Retina (tissue), 1 donor: ENCODE measurements around the gene LRG1.
"Not testable (repeated sequence)": the region's sequence is repeated elsewhere in the genome, so short reads cannot be mapped to it uniquely, and the experiment has no call there.

Experiments
- DNase-seq: peaks from one replicate; pipeline ENCODE4 v3.0.0-alpha.2; 2016

The LRG1 gene

DNA sequence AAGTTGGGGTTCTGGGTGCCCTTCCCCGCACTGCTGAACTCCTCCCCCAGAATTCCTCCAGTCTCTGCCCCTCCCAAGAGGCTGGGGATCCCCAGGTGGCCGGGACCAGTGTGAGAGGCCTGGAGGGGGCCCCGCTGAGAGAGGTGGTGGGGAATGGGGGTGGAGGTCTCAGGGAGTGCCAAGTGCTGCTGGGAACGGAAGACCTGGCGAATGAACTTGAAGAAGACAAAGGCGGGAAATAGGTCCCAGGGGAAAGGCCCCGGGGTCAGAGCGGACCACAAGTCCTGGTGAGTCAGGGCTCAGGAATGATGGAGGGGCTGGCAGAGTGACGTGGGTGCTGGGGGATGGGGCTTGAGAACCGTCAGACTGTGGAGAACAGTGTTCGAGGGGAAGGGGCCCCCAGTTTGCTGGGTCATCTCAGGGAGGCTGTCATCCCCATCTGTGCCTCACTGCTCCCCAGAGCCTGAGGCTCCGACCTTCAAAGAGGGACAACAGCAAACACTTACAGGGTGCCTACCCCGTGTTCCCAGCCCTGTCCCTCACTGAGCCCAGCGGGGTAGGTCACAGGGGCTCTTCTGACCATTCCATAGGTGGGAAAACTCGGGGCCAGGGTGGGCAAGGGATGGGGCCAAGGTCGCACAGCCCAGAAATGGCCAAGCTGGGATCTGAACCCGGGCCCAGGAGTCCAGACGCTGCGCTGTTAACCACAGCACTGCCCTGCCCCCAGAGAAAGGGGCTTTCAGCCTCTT is 35.6 kb upstream of the LRG1 start:
- no peak for DNase-seq

DNA sequence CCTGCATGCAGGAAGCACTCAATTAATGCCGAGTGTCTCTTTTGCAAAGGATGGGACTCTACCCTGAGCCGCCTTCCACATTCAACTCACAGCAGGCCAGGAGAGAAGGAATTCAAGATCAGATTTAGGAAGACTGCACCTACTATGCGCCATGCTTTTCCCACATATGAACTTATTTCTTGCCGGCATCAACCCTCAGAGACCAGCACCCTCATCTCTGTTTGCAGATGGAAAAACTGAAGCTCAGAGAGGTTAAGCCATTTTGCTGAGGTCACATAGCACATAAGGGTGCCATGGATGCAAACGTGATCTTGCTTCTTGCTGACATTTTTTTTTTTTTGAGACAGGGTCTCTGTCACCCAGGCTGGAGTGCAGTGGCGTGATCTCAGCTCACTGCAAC is 33.8 kb upstream of the LRG1 start:
- DNase-seq = no peak

DNA sequence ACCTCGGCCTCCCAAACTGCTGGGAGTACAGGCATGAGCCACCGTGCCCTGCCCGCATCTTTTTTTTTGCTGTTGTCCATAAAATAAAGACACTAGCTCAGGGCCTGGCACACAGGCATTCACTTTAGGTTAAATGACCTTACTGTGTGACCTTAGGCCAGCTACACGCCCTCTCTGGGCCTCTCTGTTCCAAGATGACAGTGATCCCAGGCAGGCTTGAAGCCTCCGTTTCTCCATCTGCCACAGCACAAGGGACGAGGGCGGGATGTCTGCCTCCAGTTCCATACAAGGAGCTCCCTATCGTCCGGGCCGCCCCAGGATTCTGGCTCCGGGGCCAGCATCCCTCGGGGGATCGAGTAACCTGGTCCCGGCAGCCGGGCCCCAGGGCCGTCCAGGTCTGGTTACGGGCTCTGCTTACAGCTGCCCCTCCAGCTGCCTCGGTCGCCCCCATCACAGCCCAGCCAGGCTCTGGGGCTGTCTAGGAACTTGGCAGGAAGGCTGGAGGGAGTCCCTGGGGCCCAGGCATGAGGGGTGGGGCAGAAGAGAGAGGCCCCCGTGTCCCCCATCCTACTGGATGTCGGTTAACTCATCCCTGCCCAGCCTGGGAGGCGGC is 31.6 kb upstream of the LRG1 start:
- no peak for DNase-seq

DNA sequence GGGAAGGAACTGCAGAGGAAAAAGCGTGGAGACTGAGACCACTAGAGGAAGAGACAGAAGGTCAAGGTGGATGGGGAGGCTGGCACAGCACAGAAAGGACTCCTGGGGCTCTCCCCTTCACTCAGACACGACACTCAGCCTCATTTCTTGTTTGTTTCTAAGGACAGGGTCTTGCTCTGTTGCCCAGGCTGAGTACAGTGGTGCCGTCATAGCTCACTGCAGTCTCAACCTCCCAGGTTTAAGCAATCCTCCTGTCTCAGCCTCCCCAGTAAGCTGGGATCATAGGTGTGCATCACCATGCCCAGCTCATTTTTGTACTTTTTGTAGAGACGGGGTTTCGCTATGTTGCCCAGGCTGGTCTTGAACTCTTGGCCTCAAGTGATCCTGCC is 31.1 kb upstream of the LRG1 start:
- no peak for DNase-seq

DNA sequence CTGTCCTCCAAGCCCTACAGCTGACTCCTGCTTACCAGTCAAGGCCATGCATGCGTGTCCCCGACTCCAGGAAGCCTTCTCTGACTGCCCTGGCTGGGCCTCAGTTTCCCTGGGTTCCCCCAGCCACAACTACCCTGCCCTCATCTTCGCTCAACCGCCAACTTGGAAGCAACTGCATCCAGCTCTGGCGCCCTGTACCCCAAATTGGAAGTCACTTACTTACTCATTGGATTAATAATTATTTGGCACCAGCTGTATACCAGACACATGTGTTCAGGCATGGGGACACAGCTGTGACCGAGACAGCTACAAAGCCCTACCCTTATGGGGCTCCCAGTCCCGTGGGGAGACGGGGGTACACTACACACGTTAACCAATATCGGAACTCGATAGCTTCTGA is 30.6 kb upstream of the LRG1 start:
- no peak for DNase-seq

DNA sequence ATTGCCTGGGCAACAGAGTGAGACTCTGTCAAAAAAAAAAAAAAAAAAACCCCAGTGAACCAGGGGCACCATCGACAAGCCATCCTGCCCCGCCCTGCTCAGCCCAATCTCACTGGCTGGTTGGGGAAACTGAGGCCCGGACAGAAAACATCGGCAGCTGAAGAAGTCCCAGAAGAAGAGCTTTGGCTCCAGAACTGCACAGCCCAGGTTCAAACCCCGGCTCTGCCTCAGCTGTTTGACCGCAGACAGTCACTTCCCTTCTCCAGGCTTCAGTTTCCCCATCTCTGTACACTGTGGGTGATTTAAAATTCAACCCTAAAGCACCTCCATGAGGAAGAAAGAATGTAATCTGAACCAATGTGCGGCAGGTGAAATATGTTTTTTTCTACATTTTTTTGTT is 29.1 kb upstream of the LRG1 start:
- DNase-seq = no peak

DNA sequence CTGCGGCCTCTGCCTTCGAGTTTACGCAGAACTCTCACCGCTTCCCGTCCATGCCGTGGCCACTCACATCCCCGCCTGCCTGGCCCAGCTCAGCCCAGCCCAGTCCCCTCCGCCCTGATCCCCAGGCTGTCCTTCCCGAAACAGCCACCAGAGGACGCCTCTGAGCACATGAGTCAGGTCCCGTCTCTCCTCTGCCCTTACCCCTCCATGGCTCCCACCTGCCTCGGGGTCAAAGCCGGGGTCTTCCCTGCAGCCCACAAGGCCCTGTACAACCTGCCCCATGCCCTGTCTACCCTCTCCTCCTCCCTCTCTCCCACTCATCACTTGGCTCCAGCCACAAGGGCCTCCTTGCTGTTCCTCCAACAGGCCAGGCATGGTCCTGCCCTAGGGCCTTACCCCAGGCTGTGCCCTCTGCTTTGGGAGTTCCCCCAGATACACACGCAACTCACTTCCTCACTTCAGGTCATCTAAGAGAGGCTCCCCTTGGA is 27.8 kb upstream of the LRG1 start:
- peak; percentile 65 for DNase-seq

DNA sequence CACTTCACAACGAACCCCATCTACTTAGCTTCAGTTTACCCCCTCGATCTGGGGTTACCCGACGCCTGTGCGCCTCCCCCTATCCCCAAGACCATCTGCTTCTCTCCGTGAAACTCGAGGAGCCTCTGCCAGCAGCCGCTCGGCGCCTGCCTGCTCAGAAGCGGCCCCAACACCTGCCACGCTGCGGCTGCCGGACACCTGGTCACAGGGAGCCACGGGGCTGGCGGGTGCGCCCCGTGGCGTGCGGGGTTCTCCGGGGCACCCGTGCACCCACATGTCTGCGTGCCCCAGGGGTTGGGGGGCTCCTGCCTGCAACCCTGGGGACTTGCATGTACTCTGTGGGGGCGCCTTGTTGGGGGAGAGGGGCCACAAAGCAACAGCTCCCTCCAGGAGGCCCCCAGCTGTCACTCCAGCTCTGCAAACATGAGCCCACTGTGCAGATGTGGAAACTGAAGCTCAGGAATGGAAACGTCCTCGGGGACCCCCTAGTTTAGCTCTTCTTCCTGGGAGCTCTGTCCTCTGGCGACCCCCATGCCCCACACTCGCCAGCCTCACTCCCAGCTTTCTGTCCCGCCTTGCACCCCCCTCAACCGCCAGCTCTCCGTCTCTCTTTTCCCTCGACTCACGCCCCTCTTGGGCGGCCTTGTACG is 26.7 kb upstream of the LRG1 start:
- DNase-seq = no peak

DNA sequence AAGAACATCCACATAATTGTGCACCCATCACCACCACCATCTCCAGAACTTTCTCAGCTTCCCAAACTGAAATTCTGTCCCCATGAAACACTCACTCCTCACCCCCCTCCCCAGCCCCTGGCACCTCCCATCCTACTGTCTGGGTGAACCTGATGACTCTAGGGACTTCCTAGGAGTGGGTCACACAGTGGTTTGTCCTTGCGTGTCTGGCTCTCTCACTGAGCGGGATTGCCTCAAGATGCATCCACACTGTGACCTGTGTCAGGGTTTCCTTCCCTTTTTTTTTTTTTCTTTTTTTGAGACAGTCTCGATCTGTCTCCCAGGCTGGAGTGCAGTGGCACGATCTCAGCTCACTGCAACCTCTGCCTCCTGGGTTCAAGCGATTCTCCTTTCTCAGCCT is 23.7 kb upstream of the LRG1 start:
- not testable (repeated sequence) for DNase-seq

DNA sequence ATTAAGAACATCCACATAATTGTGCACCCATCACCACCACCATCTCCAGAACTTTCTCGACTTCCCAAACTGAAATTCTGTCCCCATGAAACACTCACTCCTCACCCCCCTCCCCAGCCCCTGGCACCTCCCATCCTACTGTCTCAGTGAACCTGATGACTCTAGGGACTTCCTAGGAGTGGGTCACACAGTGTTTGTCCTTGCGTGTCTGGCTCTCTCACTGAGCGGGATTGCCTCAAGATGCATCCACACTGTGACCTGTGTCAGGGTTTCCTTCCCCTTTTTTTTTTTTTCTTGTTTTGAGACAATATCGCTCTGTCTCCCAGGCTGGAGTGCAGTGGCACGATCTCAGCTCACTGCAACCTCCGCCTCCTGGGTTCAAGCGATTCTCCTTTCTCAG is 22.2 kb upstream of the LRG1 start:
- not testable (repeated sequence) for DNase-seq

DNA sequence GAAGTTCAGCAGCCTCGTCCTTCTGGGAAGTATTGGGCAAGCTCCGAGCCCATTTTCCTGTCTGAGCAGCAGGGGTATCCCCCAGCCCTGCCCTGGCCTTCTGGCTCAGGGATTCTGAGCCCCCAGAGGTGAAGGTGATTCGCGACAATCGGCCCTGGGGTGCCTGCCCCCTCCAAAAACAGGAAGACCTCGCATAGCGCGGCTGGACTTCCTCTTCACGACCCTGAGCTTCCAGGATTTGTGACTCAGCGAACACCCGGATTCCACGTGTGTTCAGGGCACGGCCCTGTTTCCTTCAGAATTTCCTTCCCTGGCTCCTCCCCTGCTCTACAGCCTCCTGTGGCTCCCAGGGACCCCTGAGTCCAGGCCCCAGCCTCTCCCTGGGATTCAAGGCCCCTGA is 19.7 kb upstream of the LRG1 start, which contains the start of gene SEMA6B:
Gene SEMA6B, minus strand, starts transcription at position 116 of the 400 bp plus-strand sequence. CDS start 1,227 bp downstream, outside the sequence.
- DNase-seq = no peak

DNA sequence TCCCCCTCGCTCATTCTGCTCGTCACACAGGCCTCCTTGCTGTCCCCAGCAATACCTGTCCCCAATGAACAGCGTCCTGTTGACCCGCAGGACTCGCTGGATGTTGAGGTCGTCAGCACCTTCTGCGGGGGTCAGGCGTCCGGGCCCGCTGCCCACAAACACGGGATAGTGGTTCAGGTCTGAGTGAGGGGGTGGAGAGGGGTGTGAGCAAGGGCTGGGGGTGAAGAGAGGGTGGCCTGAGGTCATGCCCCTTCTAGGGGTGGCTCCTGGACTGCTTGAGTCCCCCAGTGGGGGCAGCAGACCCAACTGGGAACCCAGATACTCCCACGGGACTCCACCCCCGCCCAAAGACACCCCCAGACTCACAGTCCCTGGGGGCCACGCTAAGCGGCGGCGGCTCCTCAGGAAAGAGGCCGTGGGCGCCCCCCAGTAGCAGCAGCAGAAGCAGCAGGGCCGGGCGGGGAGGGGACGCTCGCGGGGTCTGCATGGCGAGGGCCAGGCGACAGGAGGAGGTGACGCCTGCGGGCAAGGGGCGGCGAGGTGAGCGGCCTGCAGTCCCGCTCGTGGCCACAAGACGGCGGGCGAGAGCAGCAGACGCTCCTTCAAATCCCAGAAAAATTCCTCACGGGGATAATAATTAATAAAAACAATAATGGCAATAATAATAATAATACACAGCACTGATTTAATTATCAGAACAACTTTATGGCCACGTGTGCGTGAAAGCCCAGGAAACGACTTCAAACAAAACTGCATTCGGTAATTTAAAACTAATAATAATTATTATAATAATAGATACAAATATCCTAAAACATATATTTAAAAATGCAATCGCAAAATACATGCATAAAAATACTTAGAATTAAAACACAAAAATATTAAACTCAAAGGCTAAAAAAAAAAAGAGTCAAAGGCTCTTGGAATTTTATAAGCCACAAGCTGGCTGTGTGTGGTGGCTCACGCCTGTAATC is 18.4 kb upstream of the LRG1 start:
- DNase-seq = peak; percentile 86

DNA sequence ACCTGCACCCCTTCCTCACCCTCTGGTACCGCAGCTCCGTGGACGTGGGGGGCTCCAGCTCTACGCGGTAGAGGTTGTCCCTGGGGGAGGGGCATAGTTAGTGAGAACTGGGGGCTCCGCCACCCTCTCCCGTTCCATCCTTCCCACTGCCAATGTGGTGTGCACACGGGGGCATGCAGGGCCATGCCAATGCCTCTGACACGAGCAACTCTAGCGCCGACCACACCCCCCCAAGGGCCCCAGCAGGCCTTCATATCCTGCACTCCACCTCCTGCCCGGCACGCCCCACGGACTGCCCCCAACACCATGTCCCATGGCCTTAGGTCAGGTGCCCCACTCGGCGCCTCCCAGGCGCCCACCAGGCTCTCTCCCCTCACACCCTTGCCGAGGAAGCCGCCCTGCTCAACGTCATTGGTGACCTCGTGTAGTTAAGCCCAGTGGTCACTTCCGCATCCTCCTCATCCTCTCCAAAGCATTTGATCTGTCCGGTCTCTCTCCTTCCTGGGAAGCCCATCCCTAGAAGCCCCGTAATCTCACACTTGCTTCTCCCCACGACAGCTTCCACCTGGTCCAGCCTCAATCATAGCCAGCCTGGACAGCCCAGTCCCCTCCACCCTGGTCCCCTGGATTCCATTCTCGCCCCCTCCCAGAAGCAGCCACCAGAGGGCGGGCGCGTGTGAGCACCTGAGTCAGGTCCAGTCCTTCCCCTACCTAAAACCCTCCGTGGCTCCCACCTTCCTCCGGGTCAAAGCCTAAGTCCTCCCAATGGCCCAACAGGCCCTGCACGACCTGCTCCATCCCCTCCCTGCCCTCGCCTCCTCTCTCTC is 17.5 kb upstream of the LRG1 start:
- no peak for DNase-seq

DNA sequence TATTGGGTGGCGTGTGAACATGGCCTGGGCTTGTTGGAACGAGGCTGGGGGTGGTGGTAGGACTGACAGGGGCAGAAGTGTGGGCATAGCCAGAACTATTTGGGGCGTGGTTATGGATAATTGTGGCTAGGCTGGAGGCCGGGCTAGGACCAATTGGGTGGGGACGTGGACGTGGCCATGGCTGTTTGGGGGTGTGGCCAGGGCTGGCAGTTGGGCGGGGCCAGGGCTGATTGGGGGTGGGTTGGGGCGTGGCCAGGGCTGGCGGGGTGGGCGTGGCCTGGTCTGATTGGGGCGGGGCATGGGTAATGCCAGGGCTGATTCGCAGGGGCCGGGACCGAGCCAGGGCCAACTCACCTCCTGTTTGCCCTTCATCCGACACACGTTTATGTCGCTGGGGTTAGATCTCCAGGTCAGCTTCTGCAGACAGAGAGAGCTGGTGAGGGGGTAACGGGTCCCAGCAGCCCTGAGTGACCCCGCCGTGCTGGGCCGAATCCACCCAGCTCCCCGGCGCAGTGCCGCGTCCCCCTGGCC is 16.8 kb upstream of the LRG1 start:
- no peak for DNase-seq

DNA sequence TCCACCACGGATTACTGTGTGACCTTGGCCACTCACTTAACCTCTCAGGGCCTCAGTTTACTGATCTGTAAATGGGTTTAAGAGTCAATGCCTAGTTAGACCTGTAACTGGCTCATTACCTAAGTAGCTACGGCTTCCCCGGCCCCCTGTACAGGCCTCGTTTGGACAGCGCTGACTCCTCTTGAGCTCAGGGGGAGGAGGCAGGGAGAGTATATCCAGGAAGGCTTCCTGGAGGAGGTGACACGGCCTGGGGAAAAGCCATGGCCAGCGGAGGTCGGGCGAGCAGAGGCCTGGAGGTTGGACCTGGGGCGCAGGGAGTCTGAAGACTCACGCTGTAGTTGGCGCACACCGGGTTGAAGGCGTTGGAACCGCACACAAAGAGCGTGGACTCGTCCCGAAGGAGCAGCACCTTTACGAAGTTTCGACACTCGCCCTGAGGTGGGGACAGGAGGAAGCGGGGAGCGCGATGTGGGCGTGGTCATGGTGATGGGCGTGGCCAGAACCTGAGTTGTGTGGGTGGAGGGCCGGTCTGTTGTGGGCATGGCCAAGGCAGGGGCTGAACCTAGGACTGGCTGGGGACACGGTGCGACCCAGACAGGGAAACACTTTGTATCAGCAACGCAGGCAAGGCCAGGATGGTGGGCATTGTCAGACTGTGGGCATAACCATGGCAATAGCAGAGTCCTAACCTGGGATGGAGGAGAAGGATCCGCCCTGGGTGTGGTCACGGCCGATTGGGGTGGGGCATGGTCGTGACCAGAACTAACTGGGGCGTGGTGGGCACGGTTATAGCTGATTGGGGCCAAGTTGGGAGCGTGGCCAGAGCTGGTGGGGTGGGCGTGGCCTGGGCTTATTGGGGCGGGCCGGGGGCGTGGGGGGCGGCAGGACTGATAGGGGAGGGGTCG is 16.1 kb upstream of the LRG1 start:
- DNase-seq = no peak

DNA sequence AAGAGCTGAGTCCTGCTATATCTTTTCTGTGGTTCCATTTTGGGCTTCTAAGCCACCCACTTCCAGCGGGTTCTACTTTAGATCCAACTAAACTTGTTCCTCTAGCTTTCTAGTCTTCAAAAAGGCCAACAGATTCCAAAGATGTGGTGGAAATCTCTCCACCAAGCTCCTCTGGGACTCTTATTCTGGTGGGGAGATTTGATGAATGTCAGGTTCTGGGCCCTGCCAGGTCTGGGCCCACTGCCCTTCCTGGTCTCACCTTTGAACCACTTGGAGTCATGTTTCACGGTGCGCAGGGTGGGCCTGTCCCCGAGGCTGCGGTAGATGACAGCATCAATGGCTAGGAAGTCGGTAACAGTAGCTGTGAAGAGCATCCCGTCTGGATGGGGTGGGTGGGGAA is 14.9 kb upstream of the LRG1 start:
- no peak for DNase-seq

DNA sequence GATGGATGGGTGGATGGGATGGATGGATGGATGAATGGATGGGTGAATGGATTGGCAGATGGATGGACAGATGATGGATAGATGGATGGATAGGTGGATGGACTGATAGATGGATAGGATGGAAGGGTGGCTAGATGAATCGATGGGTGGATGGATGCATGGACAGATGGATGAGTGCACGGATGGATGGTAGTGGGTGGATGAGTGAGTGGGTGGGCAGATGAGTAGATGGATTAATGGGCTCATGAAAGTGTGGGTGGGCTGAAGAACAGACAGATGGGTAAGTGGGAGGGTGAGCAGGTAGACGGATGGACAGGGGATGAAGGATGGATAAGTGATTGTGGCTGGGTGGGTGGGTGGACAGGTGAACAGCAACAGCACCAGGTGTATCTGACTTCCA is 13.9 kb upstream of the LRG1 start:
- DNase-seq = no peak

DNA sequence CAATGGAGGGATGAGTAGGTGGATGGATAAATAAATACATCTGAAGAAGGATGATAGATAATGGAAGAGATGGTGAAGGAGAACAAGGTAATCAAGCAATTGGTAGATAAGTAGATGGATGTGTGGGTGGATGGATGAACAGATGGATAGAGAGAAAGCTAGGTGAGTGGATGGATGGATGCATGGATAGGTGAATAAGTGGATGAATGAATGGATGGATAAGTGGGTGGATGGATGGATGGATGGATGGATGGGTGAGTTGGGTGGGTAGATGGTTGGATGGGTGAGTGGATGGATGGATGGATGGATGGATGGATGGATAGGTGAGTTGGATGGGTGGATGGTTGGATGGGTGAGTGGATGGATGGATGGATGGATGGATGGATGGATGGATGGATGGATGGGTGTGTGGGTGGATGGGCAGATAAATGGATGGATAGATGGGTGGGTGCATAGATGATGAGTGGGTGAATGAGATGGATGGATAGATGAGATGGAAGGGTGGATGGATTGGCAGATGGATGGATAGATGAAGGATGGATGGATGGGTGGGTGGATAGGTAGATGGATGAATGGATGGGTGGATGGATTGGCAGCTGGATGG is 13.4 kb upstream of the LRG1 start:
- no peak for DNase-seq

DNA sequence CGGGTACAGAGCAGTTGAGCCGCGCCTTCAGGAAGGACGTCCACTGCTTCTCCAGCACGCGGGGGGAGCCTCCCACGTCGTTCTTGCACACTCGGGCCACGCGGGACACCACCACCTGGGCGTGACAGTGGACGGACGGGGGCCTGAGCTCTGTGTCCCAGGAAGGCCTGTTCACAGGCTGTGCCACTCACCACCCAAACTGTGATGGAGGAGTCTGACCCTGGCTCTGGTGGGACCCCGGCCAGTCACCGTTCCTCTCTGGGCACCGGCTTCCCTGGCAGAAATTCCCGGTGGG is 12.6 kb upstream of the LRG1 start:
- no peak for DNase-seq

DNA sequence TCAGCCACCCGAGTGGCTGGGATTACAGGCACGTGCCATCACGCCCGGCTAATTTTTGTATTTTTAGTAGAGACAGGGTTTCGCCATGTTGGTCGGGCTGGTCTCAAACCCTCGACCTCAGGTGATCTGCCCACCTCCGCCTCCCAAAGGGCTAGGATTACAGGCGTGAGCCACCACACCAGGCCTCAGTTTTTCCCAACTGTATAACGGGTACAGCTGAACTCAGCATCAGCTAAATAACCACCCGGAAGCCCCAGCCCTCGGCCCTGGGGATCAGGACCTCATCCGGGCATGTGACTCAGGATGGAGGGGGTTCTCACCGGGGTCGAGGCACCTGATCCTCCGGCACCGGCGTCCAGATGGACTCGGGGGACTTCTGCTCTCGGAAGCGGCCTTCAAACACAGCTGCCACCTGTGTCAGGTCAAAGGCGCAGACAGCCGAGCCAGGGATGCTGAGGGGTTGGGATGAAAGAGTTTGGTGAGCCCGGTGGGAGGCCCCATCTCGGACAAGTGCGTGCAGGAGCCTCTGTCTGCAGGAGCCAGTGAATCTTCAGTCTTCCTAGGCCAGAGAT is 10.7 kb upstream of the LRG1 start:
- DNase-seq = no peak
